NCI-H187 (cell line): ENCODE measurements around the gene PTPN6.

ENCODE experiments used
- DNase-seq, 2 experiments: peaks; one replicate each; lab custom pipeline; 2025; lab: John Stamatoyannopoulos, UW

Gene PTPN6

DNA sequence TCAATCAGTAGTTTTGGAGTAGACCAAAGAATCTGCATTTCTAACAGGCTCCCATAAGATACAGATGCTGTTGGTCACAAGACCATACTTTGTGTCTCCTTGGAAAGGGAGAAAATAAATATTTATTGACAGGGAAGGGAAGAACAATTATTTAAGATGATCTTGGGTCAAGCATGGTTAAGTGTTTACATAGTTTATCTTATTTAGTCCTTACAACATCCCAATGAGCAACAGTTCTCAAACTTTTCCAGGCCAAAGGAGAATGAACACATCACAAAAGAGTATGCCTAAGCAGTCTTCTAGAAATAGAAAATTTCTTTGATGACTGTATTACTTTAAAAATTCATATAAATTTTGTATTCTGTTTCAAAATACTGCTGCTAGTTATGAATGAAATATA lies 58.4 kb downstream of the PTPN6 start:
- no peak for DNase-seq
